H1 (cell line): Measurements from ENCODE around the gene FN3KRP. TPM values are rescaled to one million over a fixed set of nuclear protein-coding genes. Genes with fewer than 3 reads are reported as not detected.

Source experiments
- CHD7 ChIP-seq: fragments of 300-600 bp; sonication (generic); IDR thresholded peaks from 2 replicates; pipeline ENCODE4 v1.7.1; 2012; ENCODE audit warnings: low read length, moderate library complexity, mild to moderate bottlenecking, inconsistent platforms; ENCODE audit not compliant: insufficient replicate concordance
- polyA plus RNA-seq, 7 experiments: library from polyadenylated mRNA; depleted of rRNA in 3 of 7; stranded (reverse) in 5 of 7; unstranded in 2 of 7; fragments of >200 nt in 5 of 7; fragments of 200-250 nt in 2 of 7; gene quantifications; 1 replicate in 5 of 7; 2 replicates in 1 of 7; 4 replicates in 1 of 7; pipeline versions ENCODE4 v1.2.1 to v1.2.3, GENCODE V29; 2011 to 2013; ENCODE audit warnings: missing spikeins in 2 of 7, mixed read lengths in 2 of 7
- total RNA-seq: library from RNA; stranded (reverse); fragmentation: NEBNext Ultra II Directional; extraction: Animal tissue kit (Norgen Biotek cat#: 25700); gene quantifications from 2 replicates; pipeline ENCODE4 v1.2.1, GENCODE V29; 2021

The FN3KRP gene
- total and polyA plus RNA-seq, 2 of the 8 experiments (the other 6 are each of a cell fraction or from before 2014, with no cell fraction given) = 18.1 to 21.4 TPM

- no peak for TF ChIP-seq CHD7
Observed at GRCh38 chr17:82752371-82753200, 36.1 kb downstream of the FN3KRP start (continued).
